Measurements from ENCODE around the gene ZNF599.
A peak's percentile ranks its signal among the peaks of the same experiment; 100 is the strongest.

Gene ZNF599

GRCh38 chr19:34744896-34745690, 27.9 kb downstream of the ZNF599 start:
- no peak for DNase-seq

- no peak for DNase-seq
These were observed 38.4 kb downstream of the ZNF599 start for GRCh38 chr19:34734537-34735103.

- peak; percentile 92 for DNase-seq
These were observed 39.1 kb downstream of the ZNF599 start, which contains the start of gene ZNF181 for GRCh38 chr19:34733746-34734536. Gene ZNF181, plus strand, starts transcription at chr19:34734243. Its CDS starts 795 bp downstream, at chr19:34735038.

- DNase-seq, result no peak
These were observed 39.7 kb downstream of the ZNF599 start for GRCh38 chr19:34733266-34733745.

GRCh38 chr19:34732612-34733211, 40.3 kb downstream of the ZNF599 start:
- no peak for DNase-seq

GRCh38 chr19:34731964-34732363, 41.1 kb downstream of the ZNF599 start:
- no peak for DNase-seq

GRCh38 chr19:34731019-34731829, 41.8 kb downstream of the ZNF599 start:
- no peak for DNase-seq

GRCh38 chr19:34725400-34725799, 47.6 kb downstream of the ZNF599 start:
- DNase-seq, result no peak

- DNase-seq, result no peak
These were observed 50.7 kb downstream of the ZNF599 start for GRCh38 chr19:34722353-34722752.

- DNase-seq, result no peak
These were observed 57.7 kb downstream of the ZNF599 start for GRCh38 chr19:34715357-34715756.

GRCh38 chr19:34713262-34713637, 59.8 kb downstream of the ZNF599 start:
- no peak for DNase-seq

GRCh38 chr19:34712395-34713261, 60.4 kb downstream of the ZNF599 start:
- peak; percentile 68 for DNase-seq

GRCh38 chr19:34711890-34712289, 61.1 kb downstream of the ZNF599 start:
- no peak for DNase-seq

All from fibroblast of skin of back (primary cell).